NT2/D1 (cell line): ENCODE data around the gene DMD.

Experiments
- SUZ12 ChIP-seq: IDR thresholded peaks from 2 replicates; pipeline ENCODE4 v1.6.1; 2011; ENCODE audit not compliant: insufficient read length, insufficient read depth; ENCODE audit errors: extremely low read depth
- YY1 ChIP-seq: IDR thresholded peaks from 2 replicates; pipeline ENCODE4 v1.6.1; 2011; ENCODE audit not compliant: insufficient read length, insufficient read depth

GRCh38 chrX:32937043-32937442 is 274.3 kb downstream of the DMD start:
- TF ChIP-seq SUZ12 (no peak), YY1 (no peak)
